ENCODE data around the gene ZNF816.
"Not testable (repeated sequence)": the region's sequence is repeated elsewhere in the genome, so short reads cannot be mapped to it uniquely, and the experiment has no call there.

The ZNF816 gene

DNA sequence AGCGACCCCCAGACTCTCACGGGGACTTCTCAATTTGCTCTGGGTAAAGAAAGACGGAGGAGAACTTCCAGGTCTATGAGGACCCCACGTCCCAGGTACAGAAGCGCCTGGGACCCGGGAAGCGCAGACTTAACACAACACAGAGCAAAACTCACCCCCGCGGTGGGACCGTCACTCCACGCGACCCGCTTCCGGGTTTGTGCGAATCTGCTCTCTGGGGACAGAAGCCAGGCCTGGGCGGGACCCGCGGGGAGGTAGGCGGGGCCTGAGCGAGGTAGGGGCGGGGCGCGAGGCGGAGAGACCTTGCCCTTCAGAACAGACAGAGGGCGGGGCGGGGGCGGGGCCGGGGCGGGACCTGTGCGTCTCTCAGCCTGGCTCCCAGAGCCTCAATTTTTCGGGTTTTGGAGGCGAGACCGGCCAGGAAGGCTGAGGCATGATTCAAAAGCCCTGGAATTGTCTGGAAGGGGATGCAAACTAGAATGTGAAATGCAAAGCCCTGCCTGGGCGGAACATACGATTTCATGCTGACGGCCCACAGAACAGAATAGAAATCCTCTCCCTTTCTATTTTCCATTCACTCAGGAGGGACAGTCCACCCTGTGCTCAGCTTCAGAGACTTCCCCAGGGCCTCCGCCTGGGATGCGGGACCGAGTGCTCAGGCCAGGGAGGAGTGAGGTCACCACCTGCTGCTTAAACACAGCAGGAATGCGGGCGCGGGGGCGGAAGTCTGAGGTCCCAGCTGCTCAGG, 20.1 kb downstream of the ZNF816 start:
- no peak overlapping the region for H3K27ac ChIP-seq
- peak overlapping the region; percentile 84 for H3K4me3 ChIP-seq
- DNase-seq (ENCODE audit: low read depth, low spot score) = peak; percentile 30
- H3K9me3 ChIP-seq (ENCODE audit: low read depth, low read length) = no peaks in the 10 kb centered on the region
- H3K36me3 ChIP-seq (ENCODE audit: insufficient read depth, low read length) = no peaks in the 10 kb centered on the region; the same call in 1 of the 2 replicates
- no peak for TF ChIP-seq EZH2 (IDR thresholded peaks at IDR 0.05)
- peak; percentile 89 for TF ChIP-seq POLR2AphosphoS5 (IDR thresholded peaks at IDR 0.05; ENCODE audit: borderline replicate concordance, low read depth, low read length)
- peak overlapping the region; percentile 85 for H3K9ac ChIP-seq (ENCODE audit: insufficient read length)

DNA sequence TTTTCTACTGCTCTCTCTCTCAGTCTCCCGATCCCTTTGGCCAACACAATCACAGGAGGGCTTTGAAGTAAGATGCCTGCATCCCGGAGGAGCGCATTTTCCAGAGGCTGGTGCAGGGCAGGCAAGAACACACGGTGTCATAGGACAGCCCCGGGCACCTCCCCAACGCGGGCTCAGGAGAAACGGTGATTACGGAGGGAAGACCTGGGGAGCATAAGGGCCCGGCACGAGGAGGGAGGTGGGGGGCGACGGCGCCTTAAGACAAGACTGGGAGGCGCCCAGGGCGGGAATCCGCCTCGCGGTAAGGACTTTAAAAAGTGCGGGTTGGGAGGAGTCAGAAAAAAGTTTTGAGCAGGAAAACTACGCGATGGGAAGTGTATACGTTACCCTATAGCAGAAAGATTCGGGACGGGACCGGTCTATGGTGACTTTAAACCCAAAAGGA, 20.7 kb downstream of the ZNF816 start:
- TF ChIP-seq POLR2AphosphoS5 (IDR thresholded peaks at IDR 0.05; ENCODE audit: borderline replicate concordance, low read depth, low read length) (no peak), FOXP2 (optimal IDR thresholded peaks at IDR 0.05; ENCODE audit: control extremely low read depth, extremely low read length, insufficient read depth) (no peak), EZH2 (IDR thresholded peaks at IDR 0.05) (no peak)
- Histone ChIP-seq H3K36me3 (ENCODE audit: insufficient read depth, low read length) (peaks cover 2% of the 10 kb centered on the region; the same call in 1 of the 2 replicates), H3K27ac (no peak overlapping the region), H3K9ac (ENCODE audit: insufficient read length) (peak overlapping the region; percentile 85), H3K9me3 (ENCODE audit: low read depth, low read length) (no peaks in the 10 kb centered on the region), H3K4me3 (peak overlapping the region; percentile 84)
- DNase-seq (ENCODE audit: low read depth, low spot score) = no peak

DNA sequence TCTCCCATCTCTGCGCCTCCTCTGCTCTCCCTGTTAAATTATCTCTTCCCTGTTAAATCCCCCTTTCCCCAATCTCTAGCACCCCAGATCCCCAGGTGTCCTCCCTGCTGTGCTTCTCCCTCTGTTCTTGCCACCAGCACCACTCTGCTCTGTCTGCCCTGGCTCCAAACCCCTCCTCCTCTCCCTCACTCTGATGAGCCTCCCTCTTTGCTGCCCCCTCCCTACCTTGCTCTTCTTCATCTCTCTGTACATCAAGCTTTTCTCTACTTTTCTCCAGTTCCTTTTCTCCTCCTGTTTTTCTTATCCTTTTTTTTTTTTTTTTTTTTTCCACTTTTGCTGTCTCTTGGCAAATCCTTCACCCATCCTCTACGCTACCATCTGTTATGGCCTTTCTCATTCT, 21.2 kb downstream of the ZNF816 start:
- H3K36me3 ChIP-seq (ENCODE audit: insufficient read depth, low read length); DNase-seq (ENCODE audit: low read depth, low spot score); H3K9me3 ChIP-seq (ENCODE audit: low read depth, low read length); H3K27ac ChIP-seq: not testable (repeated sequence)
- Histone ChIP-seq H3K9ac (ENCODE audit: insufficient read length) (peak overlapping the region; percentile 85), H3K4me3 (peak overlapping the region; percentile 84)

DNA sequence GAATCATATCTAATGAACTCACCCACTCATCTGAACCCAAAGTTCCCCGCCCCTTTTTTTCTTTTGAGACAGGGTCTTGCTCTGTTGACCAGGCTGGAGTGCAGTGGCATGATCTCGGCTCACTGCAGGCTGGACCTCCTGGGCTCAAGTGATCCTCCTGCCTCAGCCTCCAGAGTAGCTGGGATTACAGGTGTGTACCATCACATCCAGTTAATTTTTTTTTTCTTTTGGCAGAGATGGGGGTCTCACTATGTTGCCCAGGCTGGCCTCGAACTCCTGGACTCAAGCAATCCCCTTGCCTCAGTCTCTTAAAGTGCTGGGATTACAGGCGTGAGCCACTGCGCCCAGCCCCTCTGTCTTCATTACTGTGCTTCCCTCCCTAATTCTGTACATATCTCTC, 21.8 kb downstream of the ZNF816 start:
- not testable (repeated sequence) for DNase-seq (ENCODE audit: low read depth, low spot score); H3K36me3 ChIP-seq (ENCODE audit: insufficient read depth, low read length); H3K9ac ChIP-seq (ENCODE audit: insufficient read length); H3K27ac ChIP-seq; H3K4me3 ChIP-seq; H3K9me3 ChIP-seq (ENCODE audit: low read depth, low read length)

DNA sequence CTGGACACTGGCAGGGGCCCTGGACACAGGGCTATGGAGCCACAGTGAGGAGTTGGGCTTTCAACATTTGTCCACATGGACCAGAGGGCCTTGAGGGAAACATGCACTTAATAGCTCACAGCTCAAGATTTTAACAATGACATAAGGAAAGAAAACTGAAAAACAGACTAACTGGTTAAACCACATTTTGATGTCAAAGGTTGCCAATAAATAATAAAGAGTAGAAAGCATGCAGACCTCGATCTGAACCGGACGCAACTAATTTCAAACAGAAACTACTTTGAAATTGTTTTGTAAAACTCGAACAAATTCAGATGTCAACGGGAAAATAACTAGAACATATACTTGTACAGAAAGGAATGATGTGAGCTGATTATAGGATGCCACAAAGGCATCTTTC, 23.9 kb downstream of the ZNF816 start:
- no peak overlapping the region for H3K9ac ChIP-seq (ENCODE audit: insufficient read length)
- H3K27ac ChIP-seq = no peak overlapping the region
- no peak for DNase-seq (ENCODE audit: low read depth, low spot score)
- TF ChIP-seq FOXP2 (optimal IDR thresholded peaks at IDR 0.05; ENCODE audit: control extremely low read depth, extremely low read length, insufficient read depth) = no peak
- no peak for TF ChIP-seq EZH2 (IDR thresholded peaks at IDR 0.05)
- no peak for TF ChIP-seq POLR2AphosphoS5 (IDR thresholded peaks at IDR 0.05; ENCODE audit: borderline replicate concordance, low read depth, low read length)
- H3K36me3 ChIP-seq (ENCODE audit: insufficient read depth, low read length) = peaks cover 2% of the 10 kb centered on the region; the same call in 1 of the 2 replicates
- H3K9me3 ChIP-seq (ENCODE audit: low read depth, low read length) = no peaks in the 10 kb centered on the region
- H3K4me3 ChIP-seq = no peak overlapping the region

DNA sequence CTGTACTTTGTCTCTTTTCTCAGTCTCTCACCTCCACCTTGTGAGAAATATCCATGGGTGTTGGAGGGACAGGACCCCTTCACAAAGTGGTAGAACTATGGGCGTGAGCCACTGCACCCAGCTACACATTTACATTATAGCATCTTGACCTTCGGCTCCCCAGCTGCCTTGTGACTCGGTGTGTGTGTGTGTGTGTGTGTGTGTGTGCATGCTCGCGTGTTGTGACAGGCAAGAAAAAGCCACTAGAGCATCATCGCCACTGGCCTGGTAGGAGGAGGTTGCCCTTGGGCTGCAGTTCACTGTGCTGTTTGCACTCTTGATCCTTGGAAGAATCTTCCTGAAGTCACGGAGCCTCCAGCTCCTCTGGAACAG, 25.7 kb downstream of the ZNF816 start:
- Histone ChIP-seq H3K9ac (ENCODE audit: insufficient read length) (no peak overlapping the region), H3K4me3 (no peak overlapping the region), H3K9me3 (ENCODE audit: low read depth, low read length) (no peaks in the 10 kb centered on the region), H3K27ac (no peak overlapping the region), H3K36me3 (ENCODE audit: insufficient read depth, low read length) (peaks cover 2% of the 10 kb centered on the region; the same call in 1 of the 2 replicates)
- DNase-seq (ENCODE audit: low read depth, low spot score) = no peak
- TF ChIP-seq POLR2AphosphoS5 (IDR thresholded peaks at IDR 0.05; ENCODE audit: borderline replicate concordance, low read depth, low read length) = no peak
- TF ChIP-seq FOXP2 (optimal IDR thresholded peaks at IDR 0.05; ENCODE audit: control extremely low read depth, extremely low read length, insufficient read depth) = no peak
- TF ChIP-seq EZH2 (IDR thresholded peaks at IDR 0.05) = no peak

DNA sequence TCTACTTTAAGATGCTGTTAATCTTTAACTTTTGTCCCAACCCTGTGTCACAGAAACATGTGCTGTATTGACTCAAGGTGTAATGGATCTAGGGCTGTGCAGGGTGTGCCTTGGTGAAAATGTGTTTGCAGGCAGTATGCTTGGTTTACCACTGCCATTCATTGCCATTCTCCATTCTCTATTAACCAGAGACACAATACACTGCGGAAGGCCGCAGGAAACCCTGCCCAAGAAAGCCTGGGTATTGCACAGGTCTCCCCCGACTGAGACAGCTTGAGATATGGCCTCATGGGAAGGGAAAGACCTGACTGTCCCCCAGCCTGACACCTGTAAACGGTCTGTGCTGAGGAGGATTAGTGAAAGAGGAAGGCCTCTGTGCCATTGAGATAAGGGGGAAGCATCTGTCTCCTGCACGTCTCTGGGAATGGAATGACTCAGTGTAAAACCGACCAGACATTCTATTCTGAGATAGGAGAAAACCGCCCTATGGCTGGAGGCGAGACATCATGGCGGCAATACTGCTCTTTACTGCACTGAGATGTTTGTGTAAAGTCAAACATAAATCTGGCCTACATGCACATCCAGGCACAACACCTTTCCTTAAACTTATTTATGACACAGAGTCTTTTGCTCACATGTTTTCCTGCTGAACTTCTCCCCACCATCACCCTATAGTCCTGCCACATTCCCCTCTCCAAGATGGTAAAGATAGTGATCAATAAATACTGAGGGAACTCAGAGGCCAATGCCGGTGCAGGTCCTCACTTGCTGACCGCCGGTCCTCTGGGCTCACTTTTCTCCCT, 26.3 kb downstream of the ZNF816 start:
- Histone ChIP-seq H3K36me3 (ENCODE audit: insufficient read depth, low read length) (peaks cover 2% of the 10 kb centered on the region; the same call in 1 of the 2 replicates), H3K9me3 (ENCODE audit: low read depth, low read length) (no peaks in the 10 kb centered on the region), H3K9ac (ENCODE audit: insufficient read length) (no peak overlapping the region), H3K4me3 (no peak overlapping the region), H3K27ac (no peak overlapping the region)
- TF ChIP-seq EZH2 (IDR thresholded peaks at IDR 0.05) (no peak), POLR2AphosphoS5 (IDR thresholded peaks at IDR 0.05; ENCODE audit: borderline replicate concordance, low read depth, low read length) (no peak), FOXP2 (optimal IDR thresholded peaks at IDR 0.05; ENCODE audit: control extremely low read depth, extremely low read length, insufficient read depth) (no peak)
- DNase-seq (ENCODE audit: low read depth, low spot score) = no peak

DNA sequence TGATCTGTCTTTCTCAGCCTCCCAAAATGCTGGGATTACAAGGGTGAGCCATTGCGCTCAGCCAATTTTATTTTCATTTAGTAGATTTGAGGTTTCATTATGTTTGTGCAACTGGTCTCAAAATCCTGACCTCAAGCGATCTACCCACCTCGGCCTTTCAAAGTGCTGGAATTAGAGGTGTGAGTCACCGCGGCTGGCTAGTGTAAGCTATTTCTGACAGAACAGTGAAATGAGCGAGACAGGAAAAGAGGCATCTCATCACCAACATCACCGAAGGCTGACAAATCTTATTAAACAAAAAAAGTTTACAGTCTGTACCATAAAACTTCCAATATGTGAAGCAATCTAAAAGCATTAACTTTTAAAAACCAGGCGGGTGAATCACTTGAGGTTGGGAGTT, 27.2 kb downstream of the ZNF816 start:
- no peak for DNase-seq (ENCODE audit: low read depth, low spot score)
- no peak overlapping the region for H3K4me3 ChIP-seq
- peaks cover 2% of the 10 kb centered on the region; the same call in 1 of the 2 replicates for H3K36me3 ChIP-seq (ENCODE audit: insufficient read depth, low read length)
- no peaks in the 10 kb centered on the region for H3K9me3 ChIP-seq (ENCODE audit: low read depth, low read length)
- no peak for TF ChIP-seq POLR2AphosphoS5 (IDR thresholded peaks at IDR 0.05; ENCODE audit: borderline replicate concordance, low read depth, low read length)
- TF ChIP-seq FOXP2 (optimal IDR thresholded peaks at IDR 0.05; ENCODE audit: control extremely low read depth, extremely low read length, insufficient read depth) = no peak
- TF ChIP-seq EZH2 (IDR thresholded peaks at IDR 0.05) = no peak
- no peak overlapping the region for H3K27ac ChIP-seq
- H3K9ac ChIP-seq (ENCODE audit: insufficient read length) = no peak overlapping the region

DNA sequence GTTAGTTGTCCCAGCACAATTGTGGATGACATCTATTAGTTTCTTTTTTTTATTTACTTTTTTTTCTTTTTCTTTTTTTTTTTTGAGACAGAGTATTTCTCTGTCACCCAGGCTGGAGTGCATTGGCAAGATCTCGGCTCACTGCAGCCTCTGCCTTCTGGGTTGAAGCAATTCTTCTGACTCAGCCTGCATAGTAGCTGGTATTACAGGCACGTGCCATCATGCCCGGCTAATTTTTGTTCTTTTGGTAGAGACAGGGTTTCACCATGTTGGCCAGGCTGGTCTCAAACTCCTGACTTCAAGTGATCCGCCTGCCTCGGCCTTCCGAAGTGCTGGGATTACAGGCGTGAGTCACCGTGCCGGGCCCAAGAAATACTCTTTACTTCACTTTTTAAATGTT, 38.0 kb downstream of the ZNF816 start:
- not testable (repeated sequence) for H3K27ac ChIP-seq; H3K4me3 ChIP-seq; H3K9me3 ChIP-seq (ENCODE audit: low read depth, low read length); DNase-seq (ENCODE audit: low read depth, low spot score); H3K9ac ChIP-seq (ENCODE audit: insufficient read length)
- H3K36me3 ChIP-seq (ENCODE audit: insufficient read depth, low read length) = peaks cover 19% of the 10 kb centered on the region
